Measurements from ENCODE around the gene CACNA1G.

The CACNA1G gene

DNA sequence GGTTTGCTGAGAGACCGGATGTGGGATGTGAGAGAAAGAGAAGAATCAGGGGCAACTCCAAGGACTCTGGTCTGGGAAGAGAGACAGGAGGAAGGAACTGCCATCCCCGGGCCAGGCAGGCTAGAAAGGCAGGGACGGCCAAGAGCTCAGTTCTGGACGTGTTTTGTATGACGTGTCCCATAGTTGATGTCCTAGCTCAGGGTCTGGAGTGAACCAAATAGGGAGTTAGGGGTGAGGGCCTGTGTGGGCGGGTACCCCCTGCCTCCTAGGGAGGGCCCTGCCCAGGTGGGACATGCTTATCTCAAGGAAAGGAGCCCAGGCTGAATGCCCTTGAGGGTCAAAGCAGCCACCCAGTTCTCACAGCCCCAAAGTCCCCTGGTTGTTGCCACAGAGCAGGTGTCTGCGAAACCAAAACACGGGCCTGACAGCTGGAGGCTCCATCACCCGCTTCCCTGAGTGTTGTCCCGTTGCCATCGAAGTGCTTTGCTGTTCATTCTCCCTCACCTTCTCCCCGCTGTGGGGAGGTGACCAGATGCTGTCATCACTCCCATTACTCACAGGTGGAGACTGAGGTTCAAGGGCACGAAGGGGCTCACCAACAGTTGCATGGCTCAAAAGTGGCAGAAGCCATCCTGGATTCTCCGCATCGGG lies 81.7 kb downstream of the CACNA1G start:
- Histone ChIP-seq H4K8ac (ENCODE audit: low read length) (peak overlapping the region; percentile 15), H2BK5ac (ENCODE audit: low read depth, low read length, poor library complexity, severe bottlenecking) (no peak overlapping the region), H3K23ac (ENCODE audit: low read length in 2 of 2) (no peak overlapping the region), H3K27ac (ENCODE audit: low read length, poor library complexity, severe bottlenecking) (no peak overlapping the region), H2BK120ac (ENCODE audit: low read depth, low read length) (no peak overlapping the region), H2BK12ac (ENCODE audit: low read length in 2 of 2) (peak overlapping the region; percentile 44 to 65), H3K4ac (ENCODE audit: low read depth in 1 of 2, low read length in 2 of 2) (no peak overlapping the region), H2AFZ (ENCODE audit: low read depth, low read length) (no peak overlapping the region), H3K27me3 (ENCODE audit: control insufficient read depth in 1 of 2, insufficient read depth in 1 of 2, low read length in 2 of 2) (no peaks in the 10 kb centered on the region), H3K14ac (ENCODE audit: low read length in 2 of 2) (peak overlapping the region in 1 of 2 experiments; percentile 19), H3K18ac (ENCODE audit: low read depth in 1 of 2, low read length in 2 of 2) (peak overlapping the region in 1 of 2 experiments; percentile 42), H3K79me1 (replicated peaks; ENCODE audit: low read length, poor library complexity, severe bottlenecking) (peaks cover 8% of the 10 kb centered on the region), H3K9me3 (ENCODE audit: control insufficient read depth, low read length) (no peaks in the 10 kb centered on the region), H3K4me1 (ENCODE audit: control insufficient read depth, insufficient read depth, low read depth, low read length) (peaks cover 46% of the 10 kb centered on the region), H3K36me3 (ENCODE audit: control insufficient read depth in 1 of 2, insufficient read depth in 2 of 2, low read depth in 1 of 2, low read length in 2 of 2) (peaks cover 0 to 4% of the 10 kb centered on the region in 2 experiments), H3K4me2 (ENCODE audit: low read length, poor library complexity, severe bottlenecking) (no peak overlapping the region), H2BK15ac (ENCODE audit: low read depth, poor library complexity, severe bottlenecking) (peak overlapping the region; percentile 60), H3K4me3 (ENCODE audit: insufficient read depth in 1 of 2, low read depth in 1 of 2, low read length in 2 of 2) (no peak overlapping the region), H2AK5ac (ENCODE audit: low read length, severe bottlenecking) (peak overlapping the region; percentile 46), H4K91ac (ENCODE audit: low read length) (peak overlapping the region; percentile 14), H3K9ac (ENCODE audit: low read length) (no peak overlapping the region)
- no peak for DNase-seq
- WGBS = 90% methylated on average over 15 of the region's 15 CpGs

DNA sequence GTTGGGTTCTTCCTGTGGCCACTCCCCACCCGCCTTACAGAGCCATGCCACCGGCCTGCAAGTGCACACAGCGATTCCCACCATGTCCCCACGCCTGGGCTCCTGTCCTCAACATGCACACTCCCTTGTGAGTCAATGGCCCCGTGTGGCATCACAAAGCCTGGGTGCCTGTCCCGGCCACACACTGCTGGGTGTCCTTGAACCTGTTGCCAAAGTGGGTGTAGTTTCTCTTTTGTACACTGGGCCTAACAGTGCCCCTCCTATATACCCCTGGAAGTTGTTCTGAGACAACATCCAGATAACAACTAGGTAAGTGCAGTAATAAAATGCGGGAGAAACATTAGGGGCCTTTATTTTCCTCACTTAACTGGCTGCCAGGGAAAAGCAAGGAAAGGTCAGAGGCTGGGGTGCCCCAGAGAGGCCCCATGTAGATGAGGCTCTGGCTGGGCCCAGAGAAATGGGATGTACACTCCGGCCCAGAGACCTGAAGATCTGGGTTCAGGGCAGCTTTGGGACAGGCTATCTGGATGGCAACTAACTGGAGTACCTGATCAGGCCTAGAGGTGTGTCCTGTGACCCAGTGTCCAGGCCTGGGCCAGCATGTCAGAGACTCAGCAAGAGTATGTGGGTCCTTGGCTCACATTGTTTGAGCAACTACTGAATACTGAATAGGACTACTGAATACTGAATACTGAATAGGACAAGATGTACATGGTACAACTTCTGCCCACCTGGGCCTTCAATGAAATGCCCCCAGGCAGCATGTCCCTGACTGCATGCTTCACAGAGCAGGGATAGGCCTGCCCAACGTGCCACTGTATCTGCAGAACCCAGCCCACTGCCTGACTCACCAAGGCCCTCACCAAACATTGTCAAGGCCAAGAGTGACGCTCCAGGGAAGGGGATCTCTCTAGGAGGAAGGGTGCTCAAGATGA lies 82.5 kb downstream of the CACNA1G start:
- 89% methylated on average over 9 of the region's 10 CpGs for WGBS
- peaks cover 43% of the 10 kb centered on the region for H3K4me1 ChIP-seq (ENCODE audit: control insufficient read depth, insufficient read depth, low read depth, low read length)
- peak overlapping the region in 1 of 2 experiments; percentile 51 for H3K14ac ChIP-seq (ENCODE audit: low read length in 2 of 2)
- H2AK5ac ChIP-seq (ENCODE audit: low read length, severe bottlenecking) = no peak overlapping the region
- no peak overlapping the region for H2BK15ac ChIP-seq (ENCODE audit: low read depth, poor library complexity, severe bottlenecking)
- no peak overlapping the region for H3K9ac ChIP-seq (ENCODE audit: low read length)
- H3K4ac ChIP-seq (ENCODE audit: low read depth in 1 of 2, low read length in 2 of 2) = peak overlapping the region in 1 of 2 experiments; percentile 57
- H3K4me3 ChIP-seq (ENCODE audit: insufficient read depth in 1 of 2, low read depth in 1 of 2, low read length in 2 of 2) = no peak overlapping the region
- no peak overlapping the region for H2AFZ ChIP-seq (ENCODE audit: low read depth, low read length)
- H3K4me2 ChIP-seq (ENCODE audit: low read length, poor library complexity, severe bottlenecking) = no peak overlapping the region
- no peak overlapping the region for H2BK120ac ChIP-seq (ENCODE audit: low read depth, low read length)
- no peak for DNase-seq
- peak overlapping the region; percentile 14 for H4K91ac ChIP-seq (ENCODE audit: low read length)
- peaks cover 8% of the 10 kb centered on the region for H3K79me1 ChIP-seq (replicated peaks; ENCODE audit: low read length, poor library complexity, severe bottlenecking)
- H3K23ac ChIP-seq (ENCODE audit: low read length in 2 of 2) = no peak overlapping the region
- peaks cover 0 to 4% of the 10 kb centered on the region in 2 experiments for H3K36me3 ChIP-seq (ENCODE audit: control insufficient read depth in 1 of 2, insufficient read depth in 2 of 2, low read depth in 1 of 2, low read length in 2 of 2)
- no peaks in the 10 kb centered on the region for H3K9me3 ChIP-seq (ENCODE audit: control insufficient read depth, low read length)
- H3K27me3 ChIP-seq (ENCODE audit: control insufficient read depth in 1 of 2, insufficient read depth in 1 of 2, low read length in 2 of 2) = no peaks in the 10 kb centered on the region
- peak overlapping the region; percentile 54 for H4K8ac ChIP-seq (ENCODE audit: low read length)
- no peak overlapping the region for H3K27ac ChIP-seq (ENCODE audit: low read length, poor library complexity, severe bottlenecking)
- peak overlapping the region in 1 of 2 experiments; percentile 65 for H2BK12ac ChIP-seq (ENCODE audit: low read length in 2 of 2)
- H2BK5ac ChIP-seq (ENCODE audit: low read depth, low read length, poor library complexity, severe bottlenecking) = no peak overlapping the region
- peak overlapping the region in 1 of 2 experiments; percentile 59 for H3K18ac ChIP-seq (ENCODE audit: low read depth in 1 of 2, low read length in 2 of 2)

DNA sequence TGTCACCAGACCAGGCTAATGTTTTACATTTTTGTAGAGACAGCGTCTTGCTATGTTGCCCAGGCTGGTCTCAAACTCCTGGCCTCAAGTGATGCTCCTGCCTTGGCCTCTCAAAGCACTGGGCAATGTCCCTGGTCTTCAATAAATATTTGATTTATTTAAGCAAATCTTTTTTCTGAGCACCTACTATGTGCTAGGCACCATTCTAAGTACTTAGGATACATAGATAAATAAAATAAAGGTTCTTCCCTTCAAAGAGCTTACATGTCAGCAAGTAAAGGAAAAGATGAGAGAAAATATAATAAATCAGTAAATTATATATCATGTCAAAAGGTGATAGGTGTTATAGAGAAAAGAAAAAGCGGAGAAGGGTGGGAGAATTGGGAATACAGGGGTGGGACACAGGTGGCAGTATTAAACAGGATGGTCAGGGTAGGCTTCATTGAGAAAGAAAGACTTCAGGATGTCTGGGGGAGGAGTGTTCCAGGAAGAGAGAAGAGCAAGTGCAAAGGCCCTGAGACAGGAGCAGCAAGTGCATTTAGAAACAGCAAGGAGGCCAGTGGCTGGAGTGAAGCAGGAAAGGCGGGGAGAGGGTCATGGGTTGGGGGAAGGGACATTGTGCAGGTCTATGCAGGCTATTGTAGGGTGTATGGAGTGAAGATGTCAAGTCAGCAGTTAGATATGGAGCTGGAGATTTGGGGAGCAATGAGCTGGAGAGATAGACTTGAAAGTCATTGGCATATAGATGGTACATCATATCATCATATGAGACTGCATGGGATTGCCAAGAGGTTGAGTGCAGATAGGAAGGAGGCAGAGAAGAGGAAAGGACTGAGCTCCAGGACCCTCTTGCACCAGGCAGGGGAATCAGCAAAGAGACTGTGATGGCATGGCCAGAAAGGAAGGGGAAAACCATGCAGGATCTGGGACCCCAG lies 85.5 kb downstream of the CACNA1G start:
- H4K8ac ChIP-seq (ENCODE audit: low read length) = no peak overlapping the region
- H2BK5ac ChIP-seq (ENCODE audit: low read depth, low read length, poor library complexity, severe bottlenecking) = no peak overlapping the region
- no peak overlapping the region for H3K23ac ChIP-seq (ENCODE audit: low read length in 2 of 2)
- H3K4me3 ChIP-seq (ENCODE audit: insufficient read depth in 1 of 2, low read depth in 1 of 2, low read length in 2 of 2) = no peak overlapping the region
- H2BK120ac ChIP-seq (ENCODE audit: low read depth, low read length) = no peak overlapping the region
- H2BK12ac ChIP-seq (ENCODE audit: low read length in 2 of 2) = no peak overlapping the region
- H2AFZ ChIP-seq (ENCODE audit: low read depth, low read length) = no peak overlapping the region
- H3K9ac ChIP-seq (ENCODE audit: low read length) = no peak overlapping the region
- no peak overlapping the region for H4K91ac ChIP-seq (ENCODE audit: low read length)
- H3K4ac ChIP-seq (ENCODE audit: low read depth in 1 of 2, low read length in 2 of 2) = no peak overlapping the region
- no peak overlapping the region for H2AK5ac ChIP-seq (ENCODE audit: low read length, severe bottlenecking)
- H3K4me2 ChIP-seq (ENCODE audit: low read length, poor library complexity, severe bottlenecking) = no peak overlapping the region
- H3K18ac ChIP-seq (ENCODE audit: low read depth in 1 of 2, low read length in 2 of 2) = no peak overlapping the region
- peaks cover 0 to 4% of the 10 kb centered on the region in 2 experiments for H3K36me3 ChIP-seq (ENCODE audit: control insufficient read depth in 1 of 2, insufficient read depth in 2 of 2, low read depth in 1 of 2, low read length in 2 of 2)
- no peak overlapping the region for H2BK15ac ChIP-seq (ENCODE audit: low read depth, poor library complexity, severe bottlenecking)
- 90% methylated on average over 3 of the region's 3 CpGs for WGBS
- no peak for DNase-seq
- H3K27me3 ChIP-seq (ENCODE audit: control insufficient read depth in 1 of 2, insufficient read depth in 1 of 2, low read length in 2 of 2) = no peaks in the 10 kb centered on the region
- no peak overlapping the region for H3K27ac ChIP-seq (ENCODE audit: low read length, poor library complexity, severe bottlenecking)
- H3K79me1 ChIP-seq (replicated peaks; ENCODE audit: low read length, poor library complexity, severe bottlenecking) = peaks cover 8% of the 10 kb centered on the region
- H3K9me3 ChIP-seq (ENCODE audit: control insufficient read depth, low read length) = no peaks in the 10 kb centered on the region
- H3K4me1 ChIP-seq (ENCODE audit: control insufficient read depth, insufficient read depth, low read depth, low read length) = peaks cover 18% of the 10 kb centered on the region
- H3K14ac ChIP-seq (ENCODE audit: low read length in 2 of 2) = no peak overlapping the region
